GM19452 (cell line): ENCODE measurements around the gene TNKS1BP1.
"Not testable (repeated sequence)": the region's sequence is repeated elsewhere in the genome, so short reads cannot be mapped to it uniquely, and the experiment has no call there.

Experiments
- ATAC-seq: cut with Tn5 transposase; IDR thresholded peaks from one replicate; pipeline ENCODE4 v1.9.1; 2021; ENCODE audit not compliant: unreplicated experiment

Gene TNKS1BP1

GRCh38 chr11:57353852-57354251, 29.1 kb upstream of the TNKS1BP1 start:
- ATAC-seq: no peak

- no peak for ATAC-seq
These were observed 28.7 kb upstream of the TNKS1BP1 start for GRCh38 chr11:57353446-57353845.

DNA sequence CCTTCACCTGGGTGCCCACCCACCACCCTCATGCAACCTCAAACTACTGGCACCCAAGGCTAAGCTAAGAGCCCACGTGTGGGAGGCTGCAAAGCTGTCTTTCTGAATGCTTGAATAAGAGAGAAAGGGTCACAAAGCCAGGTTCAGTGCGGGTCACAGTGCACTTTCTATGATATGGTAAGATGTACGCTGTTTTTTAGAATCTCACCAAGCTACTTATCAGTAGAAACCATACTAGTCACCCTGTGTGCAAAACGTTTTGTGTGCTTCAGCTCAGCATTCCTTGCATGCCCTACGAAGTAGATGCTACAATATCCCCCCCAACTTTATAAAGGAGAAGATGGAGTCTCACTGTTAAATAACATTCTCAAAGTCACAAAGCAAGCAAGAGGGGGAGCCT, 28.3 kb upstream of the TNKS1BP1 start:
- ATAC-seq: no peak

- ATAC-seq: peak; percentile 50
These were observed 24.9 kb upstream of the TNKS1BP1 start for GRCh38 chr11:57349491-57350274.

DNA sequence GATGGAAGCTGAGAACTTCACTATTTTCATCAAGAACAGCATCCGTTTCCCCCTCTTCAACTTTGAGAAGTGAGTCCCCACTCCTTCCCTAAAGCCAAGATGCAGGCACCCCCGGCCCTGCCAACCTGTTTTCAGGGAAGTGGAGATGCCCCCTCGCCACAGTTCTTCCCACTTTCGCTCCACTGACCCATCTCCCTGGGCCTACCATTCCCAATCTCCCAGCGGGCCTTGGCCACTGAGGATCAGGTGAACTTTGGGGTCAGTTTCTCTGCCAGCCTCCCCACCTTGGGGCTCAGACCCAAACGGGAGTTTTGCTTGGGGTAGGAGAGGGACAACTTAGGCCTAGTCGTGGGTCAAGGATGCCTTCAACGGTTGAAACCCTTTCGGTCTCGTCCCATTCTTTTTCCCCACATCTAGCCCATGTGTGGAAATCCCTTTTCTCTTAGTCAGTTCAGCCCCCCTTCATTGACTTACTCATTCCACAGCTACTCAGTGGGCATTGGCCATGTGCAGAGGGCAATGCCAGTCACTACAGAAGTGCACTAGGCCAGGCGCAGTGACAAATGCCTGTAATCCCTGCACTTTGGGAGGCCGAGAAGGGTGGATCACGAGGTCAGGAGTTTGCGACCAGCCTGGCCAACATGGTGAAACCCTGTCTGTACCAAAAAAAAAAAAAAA, 24.0 kb upstream of the TNKS1BP1 start:
- ATAC-seq: no peak

DNA sequence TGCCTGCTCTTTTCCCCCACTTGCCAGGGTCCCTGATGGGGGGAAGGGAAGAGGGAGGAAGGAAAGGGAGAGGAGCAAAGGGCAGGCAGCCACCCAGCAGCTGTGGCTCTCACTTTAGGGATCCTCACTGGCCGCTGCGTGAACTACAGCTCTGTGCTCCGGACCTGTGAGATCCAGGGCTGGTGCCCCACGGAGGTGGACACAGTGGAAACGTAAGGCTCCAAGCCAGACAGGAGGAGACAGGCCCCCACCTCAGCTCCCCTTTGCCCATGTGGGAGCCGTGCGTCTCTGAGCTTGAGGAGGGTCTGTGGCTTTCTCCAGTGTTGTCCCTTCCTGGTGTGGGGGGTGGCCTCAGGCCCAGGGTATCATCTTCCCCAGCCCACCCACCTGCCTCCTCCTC, 23.3 kb upstream of the TNKS1BP1 start:
- ATAC-seq: no peak

GRCh38 chr11:57347336-57347735, 22.6 kb upstream of the TNKS1BP1 start:
- no peak for ATAC-seq

GRCh38 chr11:57345555-57346211, 20.9 kb upstream of the TNKS1BP1 start:
- peak; percentile 62 for ATAC-seq

GRCh38 chr11:57344826-57345225, 20.1 kb upstream of the TNKS1BP1 start:
- ATAC-seq: no peak

DNA sequence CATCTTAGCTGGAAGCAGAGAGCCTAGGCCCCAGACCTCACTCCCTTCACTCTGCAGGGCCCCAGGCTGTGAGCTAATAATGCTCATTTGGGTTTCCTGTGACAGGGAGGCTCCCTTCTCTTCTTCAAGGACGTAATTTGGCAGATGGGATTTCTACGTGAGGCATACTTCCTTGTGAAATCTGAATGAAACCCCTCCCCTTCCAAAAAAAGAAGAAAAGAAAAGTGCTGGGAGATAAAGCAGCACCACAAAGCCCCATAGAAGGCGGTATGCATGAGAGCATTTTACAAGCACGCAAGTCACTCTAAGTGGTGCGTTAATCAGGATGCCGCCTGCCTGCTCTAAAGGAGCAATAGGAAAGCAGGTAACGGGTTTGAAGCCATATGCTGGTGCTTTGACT, 19.1 kb upstream of the TNKS1BP1 start:
- no peak for ATAC-seq

DNA sequence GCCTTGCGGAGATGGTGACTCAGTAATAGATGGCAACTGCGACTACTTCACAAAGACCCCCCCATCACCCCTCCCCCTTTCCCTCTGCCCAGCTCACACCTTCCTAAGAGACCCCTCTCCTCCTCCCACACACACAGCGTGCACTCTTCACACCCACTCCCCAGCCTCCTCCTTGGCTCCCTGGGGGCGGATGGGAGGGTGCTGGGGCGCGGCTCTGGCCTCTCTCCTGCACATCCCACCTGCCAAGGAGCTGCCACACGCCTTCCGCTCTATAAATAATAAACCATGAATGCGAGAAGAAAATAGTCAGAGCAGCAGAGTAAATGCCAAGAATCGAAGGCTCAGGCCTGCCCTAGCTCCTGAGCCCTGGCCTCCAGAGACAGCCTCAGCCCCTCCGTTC, 17.9 kb upstream of the TNKS1BP1 start:
- ATAC-seq: no peak

DNA sequence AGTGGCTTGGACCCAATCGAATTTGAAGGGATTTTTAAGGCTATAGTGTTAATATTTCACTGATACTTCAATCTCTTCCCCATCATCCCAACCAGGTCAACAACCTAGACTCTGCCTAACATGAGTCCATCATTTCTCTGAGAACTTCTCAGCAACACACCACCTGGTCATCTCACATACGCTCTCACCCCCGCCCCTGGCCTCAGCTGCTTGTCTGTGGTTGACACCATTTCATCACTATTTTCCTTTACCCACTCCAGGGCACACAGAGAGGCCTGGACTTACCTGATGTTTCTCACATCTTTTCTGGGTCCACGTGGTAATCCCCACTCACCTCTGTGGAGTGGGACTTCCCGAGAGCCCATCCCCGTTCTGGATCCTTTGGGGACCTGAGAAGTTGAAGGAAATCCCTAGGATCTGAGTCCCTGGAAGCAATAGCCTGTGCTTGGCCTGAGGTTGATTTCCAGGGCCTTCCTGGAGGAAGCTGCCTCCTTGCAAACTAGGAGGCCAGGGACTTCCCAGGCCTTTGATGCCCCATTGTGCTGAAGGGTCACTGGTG, 16.6 kb upstream of the TNKS1BP1 start:
- no peak for ATAC-seq

DNA sequence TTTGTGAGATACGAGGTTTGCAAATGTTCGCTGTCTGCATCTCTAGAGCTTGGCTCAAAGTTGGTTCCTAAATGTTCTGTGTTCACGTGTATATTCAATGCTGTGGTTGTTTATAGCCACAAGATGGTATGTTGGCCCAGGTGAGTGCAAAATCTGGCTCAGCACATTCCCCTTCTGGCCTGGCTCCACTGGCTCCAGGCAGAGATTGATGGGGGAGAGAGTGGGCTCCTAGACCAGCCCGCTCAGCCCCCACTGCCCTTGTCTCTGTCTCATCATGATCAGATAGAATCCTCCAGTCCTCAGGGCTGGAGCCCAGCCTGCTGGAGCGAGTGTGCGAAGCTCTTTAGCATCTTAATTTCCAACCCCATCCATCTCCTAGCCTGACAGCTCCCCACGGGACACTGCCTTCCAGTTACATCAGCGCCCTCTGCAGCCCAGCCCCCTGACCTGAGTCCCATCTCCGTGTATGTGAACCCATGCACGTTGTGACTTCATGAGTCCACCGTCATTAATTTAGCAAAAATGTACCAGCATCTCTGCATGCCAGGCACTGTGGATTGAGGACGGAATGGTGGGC, 15.4 kb upstream of the TNKS1BP1 start:
- ATAC-seq: no peak

DNA sequence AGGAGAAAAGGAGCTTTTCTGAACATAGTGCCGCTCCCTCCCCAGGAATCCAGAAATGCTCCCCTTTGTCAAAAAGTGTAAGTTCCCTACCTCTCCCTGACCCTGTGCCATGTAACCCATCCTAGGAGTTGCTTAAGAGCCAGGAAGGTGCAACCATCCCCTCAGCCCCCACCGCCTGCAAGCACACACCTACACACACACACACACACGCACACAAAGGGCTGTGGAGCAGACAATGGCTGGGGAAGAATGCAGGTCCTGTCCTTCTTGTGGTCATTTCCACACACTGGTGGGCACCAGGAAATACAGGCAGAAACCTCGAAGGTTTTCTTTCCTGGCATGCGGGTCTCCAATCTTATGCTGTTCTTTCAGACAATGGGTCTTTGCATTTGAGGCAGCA, 14.6 kb upstream of the TNKS1BP1 start:
- ATAC-seq: no peak

DNA sequence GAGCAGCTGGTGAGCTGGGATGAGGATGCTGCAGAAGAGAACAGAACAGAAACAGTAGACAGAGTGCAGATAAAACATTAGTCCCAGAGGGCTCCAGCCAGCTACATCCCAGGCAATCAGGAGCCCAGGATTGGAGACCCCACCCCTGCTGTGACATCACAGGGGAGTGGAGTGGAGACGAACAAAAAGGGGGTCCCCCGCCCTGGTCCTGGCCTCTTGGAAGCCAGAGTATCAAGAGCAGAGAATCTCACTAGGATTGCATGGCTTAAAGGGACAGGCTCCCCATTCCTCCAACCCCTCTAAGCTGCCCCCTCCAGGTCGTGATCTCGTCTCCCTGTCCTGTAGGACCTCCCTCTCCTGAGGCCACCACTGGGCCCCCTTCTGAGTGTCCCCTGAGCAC, 13.4 kb upstream of the TNKS1BP1 start, which contains the start of gene P2RX3:
TSS of gene P2RX3 (plus strand) at position 211 of the 400 bp plus-strand sequence. CDS start 199 bp downstream, outside the sequence.
- ATAC-seq: no peak

- ATAC-seq: not testable (repeated sequence)
These were observed 12.1 kb upstream of the TNKS1BP1 start for GRCh38 chr11:57336856-57337255.

- peak; percentile 1 for ATAC-seq
These were observed 11.4 kb upstream of the TNKS1BP1 start for GRCh38 chr11:57336111-57336666.

DNA sequence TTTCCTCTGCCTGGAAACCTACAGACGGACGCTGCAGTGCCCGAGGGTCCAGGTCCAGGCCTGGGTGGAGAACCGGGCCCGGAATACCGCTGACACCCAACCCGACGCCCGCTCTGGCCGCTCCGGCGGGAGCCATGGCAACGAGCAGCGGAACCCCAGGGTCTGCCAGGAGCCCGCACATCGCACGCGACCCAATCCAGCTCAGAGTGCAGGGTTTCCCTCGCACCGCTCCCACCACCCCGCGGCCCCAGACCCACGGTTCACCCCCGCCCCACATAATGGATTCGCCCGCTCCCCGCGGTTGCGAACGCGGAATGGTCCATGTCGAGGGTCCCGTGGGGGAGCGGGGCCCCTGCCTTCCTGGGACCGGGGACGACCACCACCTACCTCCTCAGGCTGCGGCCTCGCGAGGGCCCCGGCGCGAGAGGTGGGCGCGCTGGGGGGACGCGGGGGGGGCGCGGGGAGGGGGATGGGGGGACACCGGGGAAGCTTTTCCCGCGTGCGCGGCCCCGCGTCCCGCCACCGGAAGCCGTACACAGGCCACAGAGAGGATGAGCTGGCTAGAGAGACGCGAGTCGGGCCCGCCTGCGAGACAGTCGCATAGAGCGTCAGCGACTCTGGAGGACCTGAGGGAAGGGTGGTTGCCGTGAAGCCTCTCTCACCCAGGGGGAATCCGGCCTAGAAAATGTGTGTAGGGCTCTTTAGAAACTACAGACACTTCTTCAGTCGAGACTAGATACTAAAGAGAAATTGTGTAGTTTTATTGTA, 10.8 kb upstream of the TNKS1BP1 start, which contains the start of gene SSRP1:
TSS of gene SSRP1 (minus strand) at position 550 of the 768 bp plus-strand sequence. CDS start 771 bp downstream, outside the sequence.
- ATAC-seq: peak; percentile 99

DNA sequence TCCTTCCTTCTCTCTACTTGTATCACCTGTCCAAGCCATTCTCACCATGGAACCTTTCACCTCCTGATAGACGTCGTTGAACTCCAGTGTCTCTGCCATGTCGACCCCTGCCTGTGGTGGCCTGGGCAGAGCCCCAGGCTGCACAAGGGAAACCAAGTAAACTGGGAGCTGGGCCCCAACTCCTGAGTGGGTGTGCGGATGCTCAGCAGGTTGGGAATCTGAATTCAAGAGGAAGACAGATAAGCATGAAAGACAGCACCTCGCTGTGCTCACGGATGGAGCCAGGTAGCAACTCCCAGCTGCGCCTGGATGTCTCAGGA, 10.2 kb upstream of the TNKS1BP1 start:
- ATAC-seq: peak; percentile 2
